HepG2 (cell line): Measurements from ENCODE around the gene EGR4. TPM values are rescaled to one million over a fixed set of nuclear protein-coding genes. Genes with fewer than 3 reads are reported as not detected.

Experiments
- ATAC-seq: fragments of 200-7000 bp; cut with Tn5 transposase; 3 replicates; pipeline ENCODE4 v1.9.1; 2020; ENCODE audit warnings: mild to moderate bottlenecking, moderate library complexity
- BruUV-seq: library from RNA; stranded (reverse); fragments of 400-500 nt; replicated peaks from 2 replicates; lab custom pipeline; 2021; lab: Mats Ljungman, UMichigan
- CTCF ChIA-PET: fragments of 300-600 bp; formaldehyde crosslinking; extraction: SDS; loops from one replicate; lab custom pipeline; 2021; ENCODE audit warnings: low total read pairs, inconsistent platforms, low intra/inter-chr PET ratio; lab: Yijun Ruan, JAX
- POLR2A ChIA-PET: fragments of 350-600 bp; sonication (Branson Sonifier 250); formaldehyde crosslinking; loops from one replicate; lab custom pipeline; 2020; ENCODE audit warnings: antibody characterized with exemption, inconsistent platforms; lab: Yijun Ruan, JAX
- DNase-seq: peaks from one replicate; pipeline ENCODE4 v3.0.0-alpha.2; 2015; ENCODE audit warnings: low spot score
- FAIRE-seq: peaks from 3 replicates; lab custom pipeline; 2011; peaks lifted over from hg19 to GRCh38; lab: Jason Lieb, UNC
- H2AFZ ChIP-seq: one replicate; pipeline ENCODE4 v1.6.1; 2011; ENCODE audit warnings: low read length, inconsistent platforms
- H3K27ac ChIP-seq: fragments of 300-600 bp; 3 replicates; pipeline ENCODE4 v1.8.0; 2011; ENCODE audit warnings: mixed run types, mild to moderate bottlenecking, mixed read lengths, low read length, inconsistent platforms; ENCODE audit not compliant: insufficient read depth; ENCODE audit errors: extremely low read length
- H3K27me3 ChIP-seq, 2 experiments: fragments of 200-600 bp in 1 of 2; 2 replicates in 1 of 2; 3 replicates in 1 of 2; pipeline versions ENCODE4 v1.6.0 to v1.8.0; 2011; ENCODE audit warnings: low read length in 2 of 2, mild to moderate bottlenecking in 2 of 2, moderate library complexity in 2 of 2, inconsistent platforms in 1 of 2; ENCODE audit not compliant: insufficient read depth in 2 of 2, control insufficient read depth in 1 of 2
- H3K36me3 ChIP-seq, 2 experiments: fragments of 200-600 bp in 1 of 2; replicated peaks in 1 of 2; 2 replicates in 1 of 2; 3 replicates in 1 of 2; pipeline versions ENCODE4 v1.5.1 to v1.8.0; 2011; ENCODE audit warnings: low read length in 2 of 2, inconsistent platforms in 1 of 2; ENCODE audit not compliant: insufficient read depth in 2 of 2, control insufficient read depth in 1 of 2
- H3K4me1 ChIP-seq: 2 replicates; pipeline ENCODE4 v1.5.1; 2012; ENCODE audit warnings: low read length, inconsistent platforms; ENCODE audit not compliant: insufficient read depth
- H3K4me2 ChIP-seq: 2 replicates; pipeline ENCODE4 v1.6.0; 2011; ENCODE audit warnings: low read depth, low read length, inconsistent platforms
- H3K4me3 ChIP-seq, 3 experiments: fragments of 200-600 bp in 1 of 3; sonication (generic), shearing (Covaris generic) in 1 of 3; replicated peaks in 1 of 3; 2 replicates each; pipeline ENCODE4 v1.5.1; 2011 to 2016; ENCODE audit warnings: low read length in 3 of 3, inconsistent platforms in 2 of 3, low read depth in 2 of 3, mild to moderate bottlenecking in 2 of 3, control low read depth in 1 of 3, mixed read lengths in 1 of 3; ENCODE audit not compliant: insufficient read depth in 1 of 3
- H3K79me2 ChIP-seq: one replicate; pipeline ENCODE4 v1.6.1; 2011; ENCODE audit warnings: low read length, inconsistent platforms; ENCODE audit not compliant: insufficient read depth
- H3K9ac ChIP-seq: 2 replicates; pipeline ENCODE4 v1.6.0; 2011; ENCODE audit warnings: mild to moderate bottlenecking, low read depth, low read length, inconsistent platforms; ENCODE audit not compliant: insufficient read depth
- H3K9me3 ChIP-seq: 2 replicates; pipeline ENCODE4 v1.5.1; 2012; ENCODE audit warnings: mild to moderate bottlenecking, low read length
- H4K20me1 ChIP-seq: 2 replicates; pipeline ENCODE4 v1.6.0; 2011; ENCODE audit warnings: inconsistent platforms, mild to moderate bottlenecking, low read length, moderate library complexity; ENCODE audit not compliant: insufficient read depth
- ADNP ChIP-seq: sonication (generic); formaldehyde crosslinking; IDR thresholded peaks from 2 replicates; pipeline ENCODE4 v1.4.0; 2020; ENCODE audit warnings: missing genetic modification reagents
- HOXA3 ChIP-seq: sonication (generic); formaldehyde crosslinking; IDR thresholded peaks from 2 replicates; pipeline ENCODE4 v1.5.0; 2020; ENCODE audit warnings: missing genetic modification reagents
- RARG ChIP-seq: sonication (generic); formaldehyde crosslinking; IDR thresholded peaks from 2 replicates; pipeline ENCODE4 v1.4.0; 2020; ENCODE audit warnings: low read depth, mild to moderate bottlenecking, missing genetic modification reagents
- RFXAP ChIP-seq: sonication (generic); formaldehyde crosslinking; IDR thresholded peaks from 2 replicates; pipeline ENCODE4 v1.4.0; 2020; ENCODE audit warnings: missing genetic modification reagents, borderline replicate concordance
- ZFP37 ChIP-seq: sonication (generic); formaldehyde crosslinking; IDR thresholded peaks from 2 replicates; pipeline ENCODE4 v1.4.0; 2020; ENCODE audit warnings: missing genetic modification reagents, borderline replicate concordance
- ZNF136 ChIP-seq: sonication (generic); formaldehyde crosslinking; IDR thresholded peaks from 2 replicates; pipeline ENCODE4 v1.8.1; 2022; ENCODE audit warnings: low read depth, mild to moderate bottlenecking, moderate library complexity, missing genetic modification reagents
- ZNF619 ChIP-seq: sonication (generic); formaldehyde crosslinking; IDR thresholded peaks from 2 replicates; pipeline ENCODE4 v1.4.0; 2020; ENCODE audit warnings: mild to moderate bottlenecking, missing genetic modification reagents
- WGBS: methylation state at CpG from one replicate; pipeline ENCODE4 v1.1.6; 2017; ENCODE audit warnings: low lambda C conversion rate; 5-methylcytosine and 5-hydroxymethylcytosine counted together
- in situ Hi-C: cut with HindIII; loops from 2 replicates; pipeline ENCODE4 v1.10.0; 2017; ENCODE audit warnings: low pct_unique_long_range_greater_than_20kb; ENCODE audit not compliant: extremely low pct_ligation_motif_present
- intact Hi-C: fragments of 100-400 bp; cut with micrococcal nuclease; formaldehyde crosslinking; loops from one replicate; pipeline ENCODE4 v1.10.0; 2022; ENCODE audit not compliant: unreplicated experiment
- polyA plus RNA-seq, 8 experiments: library from polyadenylated mRNA; depleted of rRNA in 3 of 8; stranded (reverse) in 7 of 8; unstranded in 1 of 8; fragments of >200 nt; fragmentation: Illumina TruSeq in 4 of 8; extraction: Trizol in 4 of 8; gene quantifications; 2 replicates each; pipeline versions ENCODE4 v1.2.1 to v1.2.3, GENCODE V29; 2011 to 2016; ENCODE audit warnings: low read depth in 4 of 8, missing spikeins in 1 of 8, mixed read lengths in 1 of 8; ENCODE audit not compliant: insufficient read depth in 1 of 8
- total RNA-seq, 5 experiments: library from RNA; depleted of rRNA; stranded (reverse); fragments of >200 nt; fragmentation: Illumina TruSeq; extraction: Trizol; gene quantifications; 2 replicates each; pipeline ENCODE4 v1.2.3, GENCODE V29; 2016; ENCODE audit warnings: low read depth in 1 of 5
- TF ChIP-seq, protein P1 (sequence below): IDR thresholded peaks from 2 replicates; pipeline ENCODE4 v1.6.1; 2018; ENCODE audit warnings: missing genetic modification reagents, mild to moderate bottlenecking, missing compliant biosample characterization
- TF ChIP-seq, protein P2 (sequence below): fragments of 450-650 bp; IDR thresholded peaks from 2 replicates; pipeline ENCODE4 v1.6.1; 2017; ENCODE audit warnings: mild to moderate bottlenecking
- TF ChIP-seq, protein P3 (sequence below): sonication (generic); formaldehyde crosslinking; IDR thresholded peaks from 2 replicates; pipeline ENCODE4 v1.5.0; 2020; ENCODE audit warnings: mild to moderate bottlenecking, missing genetic modification reagents, borderline replicate concordance

The EGR4 gene
- total and polyA plus RNA-seq, 2 of the 13 experiments (the other 11 are each of a cell fraction or from before 2014, with no cell fraction given), result not detected

DNA sequence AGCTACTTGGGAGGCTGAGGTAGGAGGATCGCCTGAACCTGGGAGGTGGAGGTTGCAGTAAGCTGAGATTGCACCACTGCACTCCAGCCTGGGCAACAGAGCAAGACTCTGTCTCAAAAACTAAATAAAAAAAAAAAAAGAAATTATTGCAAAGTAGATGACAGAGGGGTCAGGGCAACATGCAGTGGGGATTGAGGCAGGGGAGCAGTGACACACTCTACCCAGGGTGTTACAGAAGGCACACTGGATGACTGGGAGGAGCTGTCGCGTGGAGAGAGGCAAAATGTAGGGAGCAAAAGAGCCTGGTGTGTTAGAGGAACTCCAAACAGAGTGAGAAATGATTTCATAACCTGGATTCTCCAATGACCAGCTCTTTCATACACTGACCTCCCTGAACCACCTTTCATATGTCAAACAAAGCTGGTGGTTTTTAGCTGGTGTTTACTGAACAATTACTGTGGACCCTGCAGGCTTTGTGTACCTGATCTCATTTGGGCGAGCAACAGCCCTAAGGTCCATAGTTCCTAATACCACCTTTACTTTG is 31.2 kb downstream of the EGR4 start (continued):
- TF ChIP-seq, protein P1, sequence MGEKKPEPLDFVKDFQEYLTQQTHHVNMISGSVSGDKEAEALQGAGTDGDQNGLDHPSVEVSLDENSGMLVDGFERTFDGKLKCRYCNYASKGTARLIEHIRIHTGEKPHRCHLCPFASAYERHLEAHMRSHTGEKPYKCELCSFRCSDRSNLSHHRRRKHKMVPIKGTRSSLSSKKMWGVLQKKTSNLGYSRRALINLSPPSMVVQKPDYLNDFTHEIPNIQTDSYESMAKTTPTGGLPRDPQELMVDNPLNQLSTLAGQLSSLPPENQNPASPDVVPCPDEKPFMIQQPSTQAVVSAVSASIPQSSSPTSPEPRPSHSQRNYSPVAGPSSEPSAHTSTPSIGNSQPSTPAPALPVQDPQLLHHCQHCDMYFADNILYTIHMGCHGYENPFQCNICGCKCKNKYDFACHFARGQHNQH, result peak; percentile 94
- 0 out of 2 replicates have a peak, but pooled peaks have one; percentile 40 for TF ChIP-seq ZFP37 (CRISPR knock-in tag)
- TF ChIP-seq HOXA3 (CRISPR knock-in tag), result peak; percentile 75; the same call in 1 of the 2 replicates
- no peak for TF ChIP-seq ADNP (CRISPR knock-in tag)

DNA sequence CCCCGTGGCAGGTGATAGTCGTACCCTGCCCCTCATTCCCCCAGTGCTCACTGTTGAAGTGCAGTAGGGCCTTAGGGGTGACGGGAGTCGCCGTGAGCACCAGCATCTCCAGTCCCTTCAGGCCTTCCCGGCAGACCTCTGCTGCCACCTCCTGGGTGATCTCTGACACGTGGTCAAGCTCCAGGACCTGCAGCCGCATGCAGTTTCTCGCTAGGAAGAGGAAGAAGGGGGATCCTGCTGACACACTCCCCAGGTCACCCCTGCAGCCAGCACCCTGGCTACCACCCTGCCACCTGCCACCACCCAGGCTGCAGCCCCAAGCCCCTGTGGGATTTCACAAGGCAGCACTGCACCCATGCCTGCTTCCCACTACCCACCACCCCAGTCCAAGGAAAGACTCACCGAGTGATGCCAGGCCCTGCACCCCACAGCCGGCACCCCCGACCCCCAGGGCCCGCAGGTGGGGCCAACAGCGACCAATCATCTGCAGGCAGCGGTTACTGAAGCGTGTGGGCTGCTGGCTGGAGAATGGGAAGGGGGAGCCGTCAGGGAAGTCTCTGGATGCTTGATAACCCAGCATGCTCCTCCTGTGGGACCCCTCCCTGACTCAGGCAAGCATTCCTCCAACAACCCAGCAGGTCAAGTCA is 32.9 kb downstream of the EGR4 start:
- CTCF ChIA-PET, result interaction anchor here (0.8 to 1.7 kb wide), 3 partner anchors 83 to 367 kb away, joined by 3 to 8 read pairs (median 4); no protein-coding TSS in a partner anchor
- Histone ChIP-seq H3K27me3 (no peaks in the 10 kb centered on the region), H3K9me3 (no peaks in the 10 kb centered on the region), H3K4me2 (0 out of 2 replicates have a peak overlapping the region, but pooled peaks have one; percentile 3), H3K4me3 (no peak overlapping the region), H3K9ac (no peak overlapping the region), H4K20me1 (no peaks in the 10 kb centered on the region), H3K36me3 (peaks cover 2 to 10% of the 10 kb centered on the region in 2 experiments; a peak in 4 of 5 replicates), H3K4me1 (peaks cover 51% of the 10 kb centered on the region), H2AFZ (no peak overlapping the region), H3K27ac (no peak overlapping the region), H3K79me2 (no peaks in the 10 kb centered on the region)
- FAIRE-seq (peak; percentile 98), ATAC-seq (peak; percentile 65), DNase-seq (peak; percentile 72)
- intact Hi-C loops, result loop anchor here (1.0 to 5.0 kb wide), 3 partner anchors 47 to 98 kb away; no protein-coding TSS in a partner anchor
- in situ Hi-C loops, result no loop called here
- BruUV-seq, result no TSS peak
- WGBS, result 28% methylated on average over 7 of the region's 17 CpGs
- POLR2A ChIA-PET, result interaction anchor here (0.6 to 2.1 kb wide), 5 partner anchors 11 to 47 kb away, joined by 3 to 6 read pairs (median 4); partner anchors contain the start of genes CCT7, PRADC1 and SMYD5
- TF ChIP-seq, protein P2, sequence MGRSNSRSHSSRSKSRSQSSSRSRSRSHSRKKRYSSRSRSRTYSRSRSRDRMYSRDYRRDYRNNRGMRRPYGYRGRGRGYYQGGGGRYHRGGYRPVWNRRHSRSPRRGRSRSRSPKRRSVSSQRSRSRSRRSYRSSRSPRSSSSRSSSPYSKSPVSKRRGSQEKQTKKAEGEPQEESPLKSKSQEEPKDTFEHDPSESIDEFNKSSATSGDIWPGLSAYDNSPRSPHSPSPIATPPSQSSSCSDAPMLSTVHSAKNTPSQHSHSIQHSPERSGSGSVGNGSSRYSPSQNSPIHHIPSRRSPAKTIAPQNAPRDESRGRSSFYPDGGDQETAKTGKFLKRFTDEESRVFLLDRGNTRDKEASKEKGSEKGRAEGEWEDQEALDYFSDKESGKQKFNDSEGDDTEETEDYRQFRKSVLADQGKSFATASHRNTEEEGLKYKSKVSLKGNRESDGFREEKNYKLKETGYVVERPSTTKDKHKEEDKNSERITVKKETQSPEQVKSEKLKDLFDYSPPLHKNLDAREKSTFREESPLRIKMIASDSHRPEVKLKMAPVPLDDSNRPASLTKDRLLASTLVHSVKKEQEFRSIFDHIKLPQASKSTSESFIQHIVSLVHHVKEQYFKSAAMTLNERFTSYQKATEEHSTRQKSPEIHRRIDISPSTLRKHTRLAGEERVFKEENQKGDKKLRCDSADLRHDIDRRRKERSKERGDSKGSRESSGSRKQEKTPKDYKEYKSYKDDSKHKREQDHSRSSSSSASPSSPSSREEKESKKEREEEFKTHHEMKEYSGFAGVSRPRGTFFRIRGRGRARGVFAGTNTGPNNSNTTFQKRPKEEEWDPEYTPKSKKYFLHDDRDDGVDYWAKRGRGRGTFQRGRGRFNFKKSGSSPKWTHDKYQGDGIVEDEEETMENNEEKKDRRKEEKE, result no peak
- TF ChIP-seq RFXAP (CRISPR knock-in tag) (no peak), ZNF619 (CRISPR knock-in tag) (no peak), RARG (CRISPR knock-in tag) (no peak), ZNF136 (CRISPR knock-in tag) (no peak)
- TF ChIP-seq, protein P3, sequence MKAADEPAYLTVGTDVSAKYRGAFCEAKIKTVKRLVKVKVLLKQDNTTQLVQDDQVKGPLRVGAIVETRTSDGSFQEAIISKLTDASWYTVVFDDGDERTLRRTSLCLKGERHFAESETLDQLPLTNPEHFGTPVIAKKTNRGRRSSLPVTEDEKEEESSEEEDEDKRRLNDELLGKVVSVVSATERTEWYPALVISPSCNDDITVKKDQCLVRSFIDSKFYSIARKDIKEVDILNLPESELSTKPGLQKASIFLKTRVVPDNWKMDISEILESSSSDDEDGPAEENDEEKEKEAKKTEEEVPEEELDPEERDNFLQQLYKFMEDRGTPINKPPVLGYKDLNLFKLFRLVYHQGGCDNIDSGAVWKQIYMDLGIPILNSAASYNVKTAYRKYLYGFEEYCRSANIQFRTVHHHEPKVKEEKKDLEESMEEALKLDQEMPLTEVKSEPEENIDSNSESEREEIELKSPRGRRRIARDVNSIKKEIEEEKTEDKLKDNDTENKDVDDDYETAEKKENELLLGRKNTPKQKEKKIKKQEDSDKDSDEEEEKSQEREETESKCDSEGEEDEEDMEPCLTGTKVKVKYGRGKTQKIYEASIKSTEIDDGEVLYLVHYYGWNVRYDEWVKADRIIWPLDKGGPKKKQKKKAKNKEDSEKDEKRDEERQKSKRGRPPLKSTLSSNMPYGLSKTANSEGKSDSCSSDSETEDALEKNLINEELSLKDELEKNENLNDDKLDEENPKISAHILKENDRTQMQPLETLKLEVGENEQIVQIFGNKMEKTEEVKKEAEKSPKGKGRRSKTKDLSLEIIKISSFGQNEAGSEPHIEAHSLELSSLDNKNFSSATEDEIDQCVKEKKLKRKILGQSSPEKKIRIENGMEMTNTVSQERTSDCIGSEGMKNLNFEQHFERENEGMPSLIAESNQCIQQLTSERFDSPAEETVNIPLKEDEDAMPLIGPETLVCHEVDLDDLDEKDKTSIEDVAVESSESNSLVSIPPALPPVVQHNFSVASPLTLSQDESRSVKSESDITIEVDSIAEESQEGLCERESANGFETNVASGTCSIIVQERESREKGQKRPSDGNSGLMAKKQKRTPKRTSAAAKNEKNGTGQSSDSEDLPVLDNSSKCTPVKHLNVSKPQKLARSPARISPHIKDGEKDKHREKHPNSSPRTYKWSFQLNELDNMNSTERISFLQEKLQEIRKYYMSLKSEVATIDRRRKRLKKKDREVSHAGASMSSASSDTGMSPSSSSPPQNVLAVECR (CRISPR knock-in tag), result peak; percentile 75
